HUDEP-2 (cell line): ENCODE results near the gene ENTPD7.
"Not testable (repeated sequence)": the region's sequence is repeated elsewhere in the genome, so short reads cannot be mapped to it uniquely, and the experiment has no call there.

Experiments
- DNase-seq, 76 experiments: peaks; one replicate each; lab custom pipeline; 2025; ENCODE audit not compliant: unreplicated experiment in 76 of 76; lab: John Stamatoyannopoulos, UW

The ENTPD7 gene

DNA sequence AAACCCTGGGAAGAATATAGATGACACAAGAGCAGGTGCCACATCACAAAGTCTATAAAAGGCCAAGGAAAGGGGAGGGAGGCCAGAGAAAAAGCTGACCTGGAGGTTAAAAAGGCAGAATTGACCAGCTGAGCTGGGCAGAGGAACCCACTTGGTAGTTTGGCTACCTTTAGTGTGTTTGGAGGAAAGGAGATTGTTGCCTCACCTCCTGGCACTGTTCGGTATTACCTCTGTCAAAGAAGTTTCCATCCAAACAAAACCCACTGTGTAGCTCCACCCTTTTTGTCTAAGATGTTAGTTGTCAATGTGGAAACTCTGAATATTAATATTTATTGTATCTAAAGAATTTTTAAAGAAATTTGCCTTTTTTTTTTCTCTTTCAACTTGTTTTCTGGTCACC is 23.4 kb downstream of the ENTPD7 start:
- peak in 9 of 76 experiments; percentile 0 to 20 (median 10) for DNase-seq

DNA sequence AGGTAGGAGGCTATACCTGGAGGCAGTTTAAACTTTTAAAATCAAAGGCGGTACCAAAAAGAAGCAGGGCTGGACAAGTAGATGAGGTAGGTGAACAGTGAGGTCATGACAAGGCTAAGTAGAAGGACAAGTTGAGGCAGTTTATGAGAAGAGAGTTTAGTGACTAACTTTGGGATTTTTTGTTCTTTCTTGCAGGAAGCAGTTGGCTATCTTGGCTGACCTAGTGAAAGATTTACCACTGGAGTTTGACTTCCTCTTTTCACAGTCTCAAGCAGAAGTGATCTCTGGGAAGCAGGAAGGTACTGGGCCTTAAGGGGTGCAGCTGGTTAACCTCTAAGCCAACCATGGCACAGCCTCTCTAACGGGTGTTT is 26.3 kb downstream of the ENTPD7 start:
- peak in 7 of 76 experiments; percentile 1 to 31 (median 17) for DNase-seq

DNA sequence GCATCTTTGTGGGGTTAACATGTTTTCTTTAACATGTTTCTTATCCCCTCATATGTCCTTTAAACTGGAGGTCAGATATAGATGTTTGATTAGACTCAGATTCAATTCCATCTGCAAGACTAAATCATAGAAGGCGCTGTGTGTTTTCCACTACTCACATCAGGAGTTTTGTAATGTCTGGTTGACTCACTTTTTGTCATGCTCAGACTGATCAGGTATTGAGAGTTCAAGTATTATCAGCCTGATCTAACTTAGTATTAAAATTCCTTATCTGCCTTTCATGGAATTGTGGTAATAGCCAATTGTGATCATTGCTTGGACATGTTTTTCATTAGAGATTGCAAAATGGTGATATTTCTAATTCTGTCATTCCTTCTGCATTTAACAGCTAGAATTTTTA is 30.2 kb downstream of the ENTPD7 start:
- no peak for DNase-seq

DNA sequence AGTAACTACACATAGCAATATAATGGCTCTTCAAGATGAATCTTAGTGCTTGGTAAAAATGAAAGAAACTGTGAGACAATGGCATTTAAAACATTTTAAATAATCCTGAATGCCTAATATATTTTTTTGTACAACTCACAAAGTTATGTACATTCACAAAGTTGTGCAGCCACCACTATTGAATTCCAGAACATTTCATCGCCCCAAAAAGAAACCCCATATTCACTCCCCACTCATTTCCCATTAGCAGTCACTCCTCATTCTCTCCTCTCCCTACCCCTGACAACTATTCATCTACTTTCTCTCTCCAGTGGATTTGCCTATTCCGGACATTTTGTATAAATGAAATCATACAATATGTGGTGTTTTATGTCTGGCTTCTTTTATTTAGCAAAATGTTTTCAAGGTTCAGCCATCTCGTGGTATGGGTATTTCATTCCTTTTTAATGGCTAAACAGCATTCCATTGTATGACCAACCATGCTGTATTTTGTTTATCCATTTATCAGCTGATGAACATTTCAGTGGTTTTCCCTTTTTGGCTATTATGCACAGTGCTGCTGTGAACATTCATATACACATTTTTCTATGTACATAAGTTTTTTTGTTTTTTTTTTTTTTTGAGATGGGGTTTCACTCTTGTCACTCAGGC is 34.7 kb downstream of the ENTPD7 start:
- DNase-seq, result no peak

DNA sequence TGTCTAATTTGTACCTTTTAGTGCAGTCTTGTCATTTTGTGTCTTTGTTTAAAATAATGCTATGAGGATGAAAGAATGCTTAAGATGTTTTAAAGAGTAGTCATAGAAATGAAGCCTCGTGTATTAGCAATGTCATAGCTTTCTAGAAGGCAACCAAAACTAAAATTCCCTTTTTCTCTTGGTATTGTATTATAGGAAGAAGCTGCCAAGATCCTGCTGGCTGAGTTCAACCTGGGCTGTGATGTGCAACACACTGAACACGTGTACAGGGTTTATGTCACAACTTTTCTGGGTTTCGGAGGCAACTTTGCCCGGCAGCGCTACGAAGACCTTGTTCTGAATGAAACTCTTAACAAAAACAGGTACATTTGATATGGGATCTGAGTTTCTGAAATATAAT is 36.5 kb downstream of the ENTPD7 start:
- no peak for DNase-seq

DNA sequence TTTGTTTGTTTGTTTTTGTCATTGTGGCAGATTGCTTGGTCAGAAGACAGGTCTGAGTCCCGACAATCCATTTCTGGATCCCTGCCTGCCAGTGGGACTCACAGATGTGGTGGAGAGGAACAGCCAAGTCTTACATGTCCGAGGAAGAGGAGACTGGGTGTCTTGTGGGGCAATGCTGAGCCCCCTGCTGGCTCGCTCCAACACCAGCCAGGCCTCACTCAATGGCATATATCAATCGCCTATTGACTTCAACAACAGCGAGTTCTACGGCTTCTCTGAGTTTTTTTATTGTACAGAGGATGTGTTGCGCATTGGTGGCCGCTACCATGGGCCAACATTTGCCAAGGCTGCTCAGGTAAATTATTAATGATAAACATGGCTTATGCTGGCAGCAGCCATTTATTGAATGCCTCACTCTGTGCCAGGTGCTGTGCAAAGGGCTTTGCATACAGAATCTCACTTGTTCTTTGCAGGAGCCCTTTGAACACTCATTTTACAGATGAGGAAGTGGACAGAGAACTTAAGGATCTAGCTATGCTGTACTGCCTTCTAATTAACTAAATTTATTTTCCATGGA is 39.3 kb downstream of the ENTPD7 start:
- peak in 6 of 76 experiments; percentile 8 to 18 (median 12) for DNase-seq

DNA sequence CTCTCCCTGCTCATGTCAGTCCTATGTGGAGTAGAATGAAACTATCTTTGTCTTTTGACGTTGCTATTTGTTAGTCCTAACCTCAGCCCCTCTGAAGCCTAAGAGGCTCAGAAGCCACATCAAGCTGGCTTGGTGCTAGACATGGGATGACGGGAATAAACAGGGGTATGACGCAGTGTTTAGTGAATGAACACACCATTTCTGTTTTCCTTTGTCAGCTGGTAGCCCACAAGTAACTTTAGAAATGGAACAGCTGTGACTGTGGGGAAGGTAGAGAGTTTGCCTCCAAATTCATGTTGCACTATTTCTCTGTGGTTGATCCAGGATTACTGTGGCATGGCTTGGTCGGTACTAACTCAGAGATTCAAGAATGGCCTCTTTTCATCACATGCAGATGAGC is 41.3 kb downstream of the ENTPD7 start:
- no peak for DNase-seq

DNA sequence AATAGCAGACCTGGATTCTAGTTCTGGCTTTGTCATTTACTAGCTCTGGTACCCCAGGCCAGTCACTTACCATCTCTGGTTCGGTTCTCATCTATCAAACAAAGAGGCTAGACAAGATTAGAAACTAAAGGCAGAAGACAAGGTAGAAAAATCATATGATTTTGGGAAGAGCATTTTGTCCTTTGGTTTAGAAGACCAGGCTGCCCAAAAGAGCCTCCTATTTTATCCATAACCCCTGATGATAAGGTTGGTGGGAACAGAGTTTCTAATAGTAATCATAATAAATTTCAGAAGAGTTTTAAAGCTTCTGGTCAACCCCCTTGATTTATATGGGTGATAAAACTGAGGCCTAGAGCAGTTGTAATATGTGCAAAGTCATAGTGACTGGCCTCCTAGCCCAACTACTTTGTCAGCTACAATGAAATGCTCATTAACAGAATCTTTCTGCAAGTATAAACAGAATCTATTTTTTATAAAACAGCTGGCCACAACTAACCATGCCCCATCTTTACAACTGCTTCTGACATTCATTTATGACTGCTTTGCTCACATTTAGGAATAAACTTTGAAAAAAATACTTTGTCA is 49.2 kb downstream of the ENTPD7 start:
- peak in 8 of 76 experiments; percentile 1 to 32 (median 10) for DNase-seq

DNA sequence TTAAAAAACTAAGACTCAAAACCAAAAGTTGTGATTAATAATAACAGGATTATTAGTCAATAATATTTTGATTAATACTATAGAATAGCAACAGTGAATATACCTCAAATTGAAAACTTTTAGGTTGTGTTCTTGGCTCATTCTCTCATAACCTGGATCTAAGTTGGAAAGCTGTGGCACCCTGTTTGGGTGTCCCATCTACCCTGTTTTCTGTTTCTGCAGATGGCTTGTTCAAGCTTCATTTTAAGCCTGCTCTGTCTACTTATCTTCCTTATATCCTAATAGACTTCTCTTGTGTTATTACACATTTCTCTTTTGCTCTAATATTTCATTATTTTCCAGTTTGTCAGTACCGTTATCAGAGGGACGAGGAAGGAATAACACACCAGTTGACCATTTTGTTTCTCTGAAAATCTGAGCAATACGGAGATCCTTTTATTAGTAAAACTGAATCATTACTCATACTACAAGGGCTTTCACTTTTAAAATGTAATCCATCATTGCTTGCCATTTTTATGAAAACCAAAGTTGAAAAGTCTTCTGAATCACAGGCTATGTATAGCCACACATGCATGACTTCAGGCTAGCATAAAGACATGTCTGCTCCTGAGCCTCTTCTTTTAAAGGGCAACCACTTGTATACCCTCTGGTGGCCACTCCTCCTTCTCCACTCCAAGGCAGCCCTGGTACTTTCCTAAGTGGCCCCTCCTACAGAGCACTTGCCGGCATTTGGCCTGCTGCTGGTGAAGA is 50.3 kb downstream of the ENTPD7 start:
- DNase-seq, result peak in 28 of 76 experiments; percentile 6 to 64 (median 19)

DNA sequence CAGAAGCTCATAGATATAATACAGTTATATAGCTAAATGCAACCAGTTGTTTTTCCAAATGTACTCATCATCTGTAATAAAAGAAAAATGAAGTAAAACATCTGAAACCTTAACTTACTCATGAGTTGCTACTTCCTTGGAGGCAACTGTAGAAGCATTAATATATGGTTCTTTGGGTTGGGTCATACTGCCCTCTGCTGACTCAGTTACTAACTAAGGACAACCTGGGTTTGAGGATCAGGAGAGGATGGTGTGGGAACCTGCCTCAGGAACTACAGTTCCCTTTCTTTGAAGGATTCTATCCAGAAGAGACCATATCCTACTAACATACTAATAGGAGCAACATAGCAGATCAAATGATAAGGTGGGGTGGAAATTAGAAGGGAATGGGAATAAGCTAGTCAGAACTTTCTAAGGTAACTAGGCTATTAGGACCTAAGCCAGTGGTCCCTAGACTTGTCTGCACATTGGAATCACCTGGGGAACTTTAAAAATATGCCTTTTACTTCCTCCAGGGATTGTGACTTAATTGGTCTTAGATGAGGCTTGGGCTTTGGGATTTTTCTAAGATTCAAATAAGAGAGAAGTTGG is 51.9 kb downstream of the ENTPD7 start:
- peak in 45 of 76 experiments; percentile 2 to 63 (median 33) for DNase-seq

DNA sequence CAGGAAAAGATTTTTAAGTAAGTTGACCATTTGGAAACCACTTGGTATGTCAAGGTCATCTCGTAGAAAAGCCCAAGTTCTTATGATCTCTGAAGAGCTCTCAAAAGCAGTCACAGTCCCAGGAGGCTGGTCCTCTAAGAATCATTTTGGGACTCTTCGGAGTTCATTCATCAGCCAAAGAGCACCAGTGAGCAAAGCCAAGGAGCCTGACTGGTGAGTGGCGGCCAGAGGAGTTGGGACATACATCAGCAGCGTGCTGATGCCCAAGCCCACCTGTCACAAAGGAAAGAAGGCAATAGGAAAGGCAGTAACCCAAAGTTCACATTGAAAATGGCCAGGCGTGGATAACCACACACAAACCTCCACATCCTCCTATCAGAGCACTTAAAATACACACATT is 55.1 kb downstream of the ENTPD7 start:
- DNase-seq, result no peak

DNA sequence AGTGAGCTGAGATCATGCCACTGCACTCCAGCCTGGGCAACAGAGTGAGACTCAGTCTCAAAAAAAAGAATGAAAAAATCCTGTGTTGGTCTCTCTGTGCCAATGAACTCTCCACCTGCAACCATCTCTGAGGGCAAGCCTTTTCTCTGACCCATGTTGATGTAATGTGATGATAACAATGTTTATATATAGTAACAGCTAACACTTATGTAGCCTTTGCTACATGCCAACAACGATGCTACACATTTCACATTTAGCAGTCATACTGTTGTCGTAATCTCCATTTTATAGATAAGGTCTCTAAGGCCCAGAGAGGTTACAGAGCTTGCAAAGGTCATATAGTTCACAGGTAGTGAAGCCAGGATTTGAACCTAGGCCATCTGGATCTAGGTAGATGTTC is 61.1 kb downstream of the ENTPD7 start:
- DNase-seq, result no peak

DNA sequence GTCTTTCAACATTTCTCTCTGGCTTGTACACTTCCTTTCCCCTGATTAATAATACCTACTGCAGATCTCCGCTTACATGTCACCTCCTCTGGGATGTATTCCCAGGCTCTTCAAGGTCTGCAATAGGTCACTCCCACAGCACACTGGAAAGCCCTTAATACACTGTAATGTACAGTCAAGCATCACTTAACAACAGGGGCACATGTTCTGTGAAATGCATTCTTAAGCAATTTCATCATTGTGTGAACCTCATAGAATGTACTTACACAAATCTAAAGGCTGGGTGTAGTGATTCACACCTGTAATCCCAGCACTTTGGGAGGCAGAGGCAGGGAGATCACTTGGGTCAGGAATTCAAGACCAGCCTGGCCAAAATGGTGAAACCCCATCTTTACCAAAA is 70.7 kb downstream of the ENTPD7 start:
- DNase-seq, result no peak

DNA sequence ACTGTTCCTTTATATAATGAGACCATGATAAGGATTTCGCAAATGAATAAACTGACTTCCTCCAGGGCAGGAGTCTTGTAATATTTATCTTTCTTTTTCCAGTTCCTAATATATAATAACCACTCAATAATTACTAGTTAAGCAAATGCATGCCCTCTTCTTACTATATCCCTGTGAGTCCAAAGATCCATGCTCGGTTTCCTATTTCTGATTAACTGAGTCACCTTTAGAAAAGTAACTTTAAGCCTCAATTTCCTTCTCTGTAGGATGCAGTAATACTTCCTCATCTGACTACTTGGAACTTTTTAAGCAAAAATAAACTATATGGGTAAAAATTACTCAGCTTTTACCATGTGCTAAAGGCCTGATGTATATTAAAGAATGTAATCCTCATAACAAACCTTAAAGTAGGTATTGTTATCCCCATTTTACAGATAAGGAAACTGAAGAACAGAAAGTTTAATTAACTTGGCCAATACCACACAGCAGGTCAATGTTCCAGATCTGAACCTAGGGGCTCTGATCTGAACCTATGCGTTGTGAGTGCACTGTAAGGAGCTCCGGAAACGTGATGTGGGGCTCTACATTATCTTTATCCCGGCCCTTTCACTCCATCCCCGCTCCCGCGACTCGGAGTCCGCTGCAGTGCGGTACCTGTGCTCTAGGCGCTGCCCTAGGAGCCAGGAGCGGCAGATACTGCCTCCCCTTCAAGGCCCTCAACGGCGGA is 72.2 kb downstream of the ENTPD7 start:
- peak in 1 of 76 experiments; percentile 2 for DNase-seq

DNA sequence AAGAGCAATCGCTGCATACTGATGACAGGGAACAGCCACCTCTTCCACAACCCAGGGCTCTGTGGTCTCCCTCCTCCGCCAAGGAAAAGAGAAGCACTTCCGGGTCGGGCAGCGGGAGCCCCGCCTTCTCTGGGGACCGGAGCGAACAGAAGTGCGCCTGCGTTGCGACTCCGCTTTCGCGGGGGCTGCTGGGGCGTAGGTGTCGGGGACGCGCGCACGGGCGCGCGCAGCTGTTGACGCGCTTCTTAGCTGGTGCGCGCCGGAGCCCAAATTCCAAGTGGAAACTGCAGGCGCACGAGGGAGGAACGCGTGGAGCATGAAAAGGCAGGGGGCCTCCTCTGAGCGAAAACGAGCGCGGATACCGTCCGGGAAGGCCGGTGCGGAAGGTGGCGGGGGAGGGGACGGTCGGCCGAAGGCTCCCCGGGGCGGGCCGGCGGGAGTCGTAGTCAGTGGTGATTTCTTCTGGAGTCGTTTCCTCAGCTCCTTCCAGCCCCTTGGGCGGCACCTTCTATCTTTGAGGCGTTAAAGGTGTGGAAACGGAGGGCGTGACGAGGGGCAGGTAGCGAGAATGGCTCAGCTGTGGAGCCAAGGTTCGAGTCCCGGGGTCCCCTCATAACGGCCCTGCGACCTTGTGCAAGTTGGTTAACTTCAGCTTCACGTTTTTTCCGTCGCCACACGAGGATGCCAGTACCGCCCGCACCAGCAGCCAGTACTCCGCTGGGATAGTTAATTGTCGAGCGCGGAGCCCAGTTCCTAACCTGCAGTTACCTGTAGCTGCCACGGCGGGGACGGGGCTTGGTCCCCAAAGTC is 72.9 kb downstream of the ENTPD7 start, which contains the start of the genes COX15 and CUTC:
TSS of gene COX15 (minus strand) at position 95 of the 810 bp plus-strand sequence. CDS start at position 17, 78 bp downstream.
TSS of gene CUTC (plus strand) at position 202 of the 810 bp plus-strand sequence. CDS start at position 317, 115 bp downstream.
- peak; percentile 8 to 95 (median 89) for DNase-seq

DNA sequence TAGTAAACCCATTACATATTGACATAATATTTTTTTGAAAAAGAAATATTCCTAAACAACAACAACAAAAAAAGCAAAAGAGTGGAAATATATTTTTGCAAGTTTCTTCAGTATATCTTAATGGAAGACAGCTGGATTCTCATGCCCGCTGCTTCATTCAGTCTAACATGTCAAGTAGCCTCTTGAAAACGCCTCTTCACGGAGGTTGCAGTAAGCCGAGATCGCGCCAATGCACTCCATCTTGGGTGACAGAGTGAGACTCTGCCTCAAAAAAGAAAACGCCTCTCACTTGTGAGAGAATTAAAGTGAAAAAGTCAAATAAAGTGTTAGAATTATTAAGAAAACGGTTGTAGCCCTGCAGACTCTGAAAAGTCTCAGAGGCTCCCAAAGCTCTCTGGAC is 74.1 kb downstream of the ENTPD7 start:
- DNase-seq, result peak in 1 of 76 experiments; percentile 4

DNA sequence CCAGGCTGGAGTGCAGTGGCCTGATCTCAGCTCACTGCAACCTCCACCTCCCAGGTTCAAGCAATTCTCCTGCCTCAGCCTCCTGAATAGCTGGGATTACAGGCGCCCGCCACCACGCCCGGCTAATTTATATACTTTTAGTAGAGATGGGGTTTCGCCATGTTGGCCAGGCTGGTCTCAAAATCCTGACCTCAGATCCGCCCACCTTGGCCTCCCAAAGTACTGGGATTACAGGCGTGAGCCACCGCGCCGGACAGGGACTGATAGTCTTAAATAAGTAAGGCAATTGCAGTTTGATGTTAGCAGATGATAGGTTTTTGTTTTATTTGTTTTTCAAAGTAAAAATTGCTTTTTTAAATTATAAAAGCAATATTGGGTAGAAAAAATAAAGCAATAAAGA is 74.8 kb downstream of the ENTPD7 start:
- not testable (repeated sequence) for DNase-seq

DNA sequence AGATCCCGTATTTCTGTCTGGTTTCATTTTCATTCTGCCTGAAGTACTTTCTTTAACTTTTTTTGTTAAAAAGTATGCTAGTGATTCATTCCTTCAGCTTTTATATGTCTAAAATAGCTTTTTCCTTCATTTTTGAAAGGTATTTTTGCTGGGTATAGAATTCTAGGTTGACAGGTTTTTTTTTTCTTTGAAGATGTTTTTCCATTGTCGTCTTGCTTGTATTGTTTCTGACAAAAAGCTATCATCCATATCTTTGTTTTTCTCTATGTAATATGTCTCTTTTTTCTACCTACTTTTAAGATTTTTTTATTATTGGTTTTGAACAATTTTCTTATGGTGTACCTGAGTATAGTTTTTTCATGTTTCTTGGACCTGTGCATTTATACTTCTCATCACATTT is 81.0 kb downstream of the ENTPD7 start:
- DNase-seq, result no peak

DNA sequence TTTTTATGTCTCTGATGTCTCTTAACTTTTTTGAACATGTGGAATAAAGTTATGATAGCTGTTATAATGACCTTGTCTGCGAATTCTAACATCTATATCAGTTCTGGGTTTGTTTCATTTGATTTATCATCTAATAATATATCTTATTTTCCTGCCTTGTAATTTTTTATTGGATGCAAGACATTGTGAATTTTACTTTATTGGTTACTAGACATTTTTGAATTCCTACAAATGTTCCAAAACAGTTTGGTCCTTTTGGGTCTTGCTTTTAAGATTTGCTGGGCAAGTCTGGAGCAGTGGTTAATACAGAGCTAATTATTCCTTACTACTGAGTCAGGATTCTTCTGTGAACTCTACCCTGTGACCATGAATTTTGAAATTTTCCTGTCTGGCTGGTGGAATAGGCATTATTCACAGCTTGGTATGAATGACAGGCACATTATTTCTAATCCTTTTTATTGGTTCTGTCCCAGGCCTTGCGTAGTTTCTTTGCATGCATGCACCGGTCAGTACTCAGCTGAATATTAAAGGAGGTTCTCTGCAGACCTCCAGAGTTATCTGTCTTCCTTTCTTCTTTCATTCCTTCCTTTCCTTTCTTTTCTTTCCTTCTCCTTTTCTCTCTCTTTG is 81.7 kb downstream of the ENTPD7 start:
- DNase-seq, result no peak
